Nephron progenitor cell (in vitro differentiated cells): Measurements from ENCODE around the gene TIMP2.
"Not testable (repeated sequence)": the region's sequence is repeated elsewhere in the genome, so short reads cannot be mapped to it uniquely, and the experiment has no call there.

ENCODE experiments used
- DNase-seq: peaks from one replicate; pipeline ENCODE4 v3.0.0; 2021
- H3K27ac Mint-ChIP-seq: 2 replicates; pipeline ENCODE4 v1.8.0; 2021; ENCODE audit warnings: mild to moderate bottlenecking, moderate library complexity, mixed read lengths
- H3K27me3 Mint-ChIP-seq: 2 replicates; pipeline ENCODE4 v1.8.0; 2021; ENCODE audit warnings: mild to moderate bottlenecking, low read depth, mixed read lengths; ENCODE audit not compliant: poor library complexity
- H3K36me3 Mint-ChIP-seq: 2 replicates; pipeline ENCODE4 v1.8.0; 2021; ENCODE audit warnings: low read depth, mixed read lengths
- H3K4me1 Mint-ChIP-seq: 2 replicates; pipeline ENCODE4 v1.8.0; 2021; ENCODE audit warnings: mixed read lengths
- H3K4me3 Mint-ChIP-seq: 2 replicates; pipeline ENCODE4 v1.8.0; 2021; ENCODE audit warnings: mild to moderate bottlenecking, moderate library complexity, mixed read lengths
- H3K9me3 Mint-ChIP-seq: 2 replicates; pipeline ENCODE4 v1.8.0; 2021; ENCODE audit warnings: mild to moderate bottlenecking, moderate library complexity, mixed read lengths
- CTCF ChIP-seq: fragments of 200-600 bp; sonication (generic); IDR thresholded peaks from 2 replicates; pipeline ENCODE4 v1.5.0; 2021; ENCODE audit warnings: antibody characterized with exemption

Gene TIMP2

GRCh38 chr17:78946631-78947030, 21.4 kb upstream of the TIMP2 start:
- no peak for TF ChIP-seq CTCF

GRCh38 chr17:78946131-78946530, 20.9 kb upstream of the TIMP2 start:
- Mint-ChIP-seq H3K9me3 (peaks cover 19% of the 10 kb centered on the region), H3K4me1 (peaks cover 28% of the 10 kb centered on the region), H3K27ac (no peak overlapping the region), H3K4me3 (no peak overlapping the region), H3K27me3 (peaks cover 21% of the 10 kb centered on the region), H3K36me3 (peaks cover 10% of the 10 kb centered on the region)
- DNase-seq = no peak
- TF ChIP-seq CTCF = no peak

More at GRCh38 chr17:78946631-78947030, 21.4 kb upstream of the TIMP2 start:
- Mint-ChIP-seq H3K36me3 (peaks cover 12% of the 10 kb centered on the region), H3K9me3 (peaks cover 23% of the 10 kb centered on the region), H3K27me3 (peaks cover 21% of the 10 kb centered on the region), H3K27ac (no peak overlapping the region), H3K4me3 (no peak overlapping the region), H3K4me1 (peaks cover 31% of the 10 kb centered on the region)
- DNase-seq = no peak

DNA sequence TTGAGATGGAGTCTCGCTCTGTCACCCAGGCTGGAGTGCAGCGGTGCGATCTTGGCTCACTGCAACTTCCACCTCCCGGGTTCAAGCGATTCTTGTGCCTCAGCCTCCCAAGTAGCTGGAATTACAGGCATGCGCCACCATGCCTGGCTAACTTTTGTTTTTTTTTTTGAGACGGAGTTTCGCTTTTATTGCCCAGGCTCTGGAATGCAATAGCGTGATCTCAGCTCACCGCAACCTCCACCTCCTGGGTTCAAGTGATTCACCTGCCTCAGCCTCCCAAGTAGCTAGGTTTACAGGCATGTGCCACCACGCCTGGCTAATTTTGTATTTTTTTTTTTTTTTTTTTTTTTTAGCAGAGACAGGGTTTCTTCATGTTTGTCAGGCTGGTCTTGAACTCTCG, 20.3 kb upstream of the TIMP2 start:
- peaks cover 24% of the 10 kb centered on the region for H3K27me3 Mint-ChIP-seq
- not testable (repeated sequence) for DNase-seq, H3K36me3 Mint-ChIP-seq, H3K27ac Mint-ChIP-seq, H3K4me3 Mint-ChIP-seq
- peaks cover 32% of the 10 kb centered on the region for H3K4me1 Mint-ChIP-seq
- peaks cover 12% of the 10 kb centered on the region for H3K9me3 Mint-ChIP-seq

DNA sequence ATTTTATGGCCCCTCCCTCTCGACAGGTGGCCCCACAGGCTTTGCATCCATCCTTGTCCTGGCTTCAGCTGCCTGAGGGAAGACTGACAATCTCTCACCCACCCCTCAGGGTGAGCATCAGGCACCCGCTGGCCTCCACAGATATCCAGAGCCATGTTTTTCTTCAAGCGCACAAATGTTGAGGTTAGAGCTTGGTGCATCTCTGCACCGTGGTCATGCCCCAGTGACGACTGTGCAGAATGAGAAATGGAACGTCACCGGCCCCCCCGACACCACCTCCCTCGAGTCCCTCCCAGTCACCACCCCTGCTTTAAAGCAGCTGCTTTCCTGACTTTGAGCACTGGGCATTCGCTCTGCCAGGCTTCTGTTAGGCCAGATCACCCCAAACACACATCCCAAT, 19.8 kb upstream of the TIMP2 start:
- no peak for TF ChIP-seq CTCF
- Mint-ChIP-seq H3K4me1 (peaks cover 37% of the 10 kb centered on the region), H3K36me3 (no peaks in the 10 kb centered on the region), H3K27ac (no peak overlapping the region), H3K4me3 (no peak overlapping the region), H3K27me3 (peaks cover 24% of the 10 kb centered on the region), H3K9me3 (peaks cover 7% of the 10 kb centered on the region)
- DNase-seq = no peak

DNA sequence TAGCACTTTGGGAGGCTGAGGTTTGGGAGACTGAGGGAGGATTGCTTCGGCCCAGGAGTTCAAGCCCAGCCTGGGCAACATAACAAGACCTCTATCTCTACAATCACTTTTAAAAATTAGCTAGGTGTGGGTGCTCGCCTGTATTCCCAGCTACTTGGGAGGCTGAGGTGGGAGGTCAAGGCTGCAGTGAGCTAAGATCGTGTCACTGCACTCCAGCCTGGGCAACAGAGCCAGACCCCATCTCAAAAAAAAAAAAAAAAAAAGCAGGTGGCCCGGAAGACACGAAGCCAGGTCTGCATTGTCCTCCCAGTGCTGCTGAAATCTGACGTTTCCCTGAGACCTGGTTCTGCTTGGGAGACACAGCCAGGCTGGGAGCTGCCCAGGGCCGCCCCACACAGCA, 18.8 kb upstream of the TIMP2 start:
- no peak overlapping the region for H3K4me3 Mint-ChIP-seq
- DNase-seq = no peak
- peaks cover 20% of the 10 kb centered on the region for H3K27me3 Mint-ChIP-seq
- H3K36me3 Mint-ChIP-seq = no peaks in the 10 kb centered on the region
- H3K27ac Mint-ChIP-seq = no peak overlapping the region
- peaks cover 46% of the 10 kb centered on the region for H3K4me1 Mint-ChIP-seq
- no peak for TF ChIP-seq CTCF
- no peaks in the 10 kb centered on the region for H3K9me3 Mint-ChIP-seq

GRCh38 chr17:78940708-78941107, 15.5 kb upstream of the TIMP2 start:
- no peaks in the 10 kb centered on the region for H3K9me3 Mint-ChIP-seq
- H3K27me3 Mint-ChIP-seq = peaks cover 16% of the 10 kb centered on the region
- H3K36me3 Mint-ChIP-seq = no peaks in the 10 kb centered on the region
- no peak for TF ChIP-seq CTCF
- no peak overlapping the region for H3K27ac Mint-ChIP-seq
- peaks cover 37% of the 10 kb centered on the region for H3K4me1 Mint-ChIP-seq
- DNase-seq = no peak
- H3K4me3 Mint-ChIP-seq = no peak overlapping the region
